GM18909 (cell line): ENCODE data around the gene RAB24.
"Not testable (repeated sequence)": the region's sequence is repeated elsewhere in the genome, so short reads cannot be mapped to it uniquely, and the experiment has no call there.

Source experiments
- ATAC-seq: cut with Tn5 transposase; IDR thresholded peaks from one replicate; pipeline ENCODE4 v1.9.1; 2021; ENCODE audit warnings: mild to moderate bottlenecking; ENCODE audit not compliant: unreplicated experiment, poor library complexity

Gene RAB24

DNA sequence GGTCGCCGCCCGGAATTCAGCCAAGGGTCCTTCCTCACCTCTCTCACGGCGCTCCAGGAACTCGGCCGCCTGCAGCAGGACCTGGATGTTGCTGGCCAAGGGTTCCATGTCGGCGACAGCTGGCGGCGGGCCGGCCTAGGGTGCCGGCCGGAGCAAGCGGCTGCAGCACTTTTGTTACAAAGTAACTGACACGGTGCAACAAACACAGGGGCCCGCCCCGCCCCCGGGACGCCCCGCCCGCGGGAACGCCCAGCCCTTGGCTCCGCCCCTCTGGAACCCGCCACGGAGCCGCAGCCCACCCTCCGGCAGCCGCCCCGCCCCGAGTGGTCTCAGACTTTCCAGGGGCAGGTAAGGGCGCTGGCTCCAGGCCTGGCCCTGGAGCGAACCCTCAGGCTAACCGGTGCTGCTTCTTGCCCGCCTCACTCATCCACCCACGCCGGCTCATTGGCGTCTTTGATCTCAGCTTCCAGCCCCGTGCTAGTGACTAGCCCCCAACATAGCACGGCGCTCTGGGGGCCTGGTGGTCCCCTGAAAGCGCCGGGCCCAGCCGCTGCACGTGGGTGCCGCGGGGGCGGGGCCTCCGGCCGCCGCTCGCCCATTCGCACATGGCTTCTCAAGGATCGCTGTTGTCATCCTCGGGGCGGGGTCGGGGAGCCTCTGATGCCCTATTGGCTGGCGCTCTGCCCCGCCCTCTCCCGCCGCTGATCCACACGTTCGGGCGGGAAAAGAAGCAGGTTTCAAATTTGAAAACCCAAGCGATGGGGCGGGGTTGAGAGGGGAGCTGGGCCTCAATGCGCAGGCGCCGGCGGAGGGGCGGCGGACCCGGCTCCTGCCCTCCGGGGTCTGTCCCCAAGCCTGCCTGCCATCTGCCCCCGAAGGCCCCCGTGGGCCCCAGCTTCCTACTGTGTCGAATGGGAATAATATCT lies 8.5 kb upstream of the RAB24 start, which contains the start of gene MXD3:
Gene MXD3 (minus strand): TSS at position 176 of the 926 bp plus-strand sequence. CDS start 68 bp downstream, at position 108.
- peak; percentile 78 for ATAC-seq

DNA sequence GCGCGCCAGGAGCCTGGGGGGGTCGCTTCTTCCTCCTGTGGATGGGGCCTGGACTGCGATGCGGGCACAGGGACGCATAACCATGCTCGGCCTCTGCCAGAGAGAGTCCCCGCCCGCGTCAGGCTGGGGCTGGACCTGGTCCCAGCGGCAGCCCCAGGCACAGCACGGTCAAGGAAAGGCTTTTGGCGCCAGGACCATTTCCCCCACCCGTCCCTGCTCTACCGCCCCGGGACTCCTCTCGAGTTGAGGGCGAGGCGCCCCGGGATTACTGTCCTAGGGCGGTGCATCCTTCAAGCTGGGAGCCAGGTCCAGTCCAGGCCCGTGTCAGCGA lies 7.8 kb upstream of the RAB24 start:
- peak; percentile 1 for ATAC-seq

DNA sequence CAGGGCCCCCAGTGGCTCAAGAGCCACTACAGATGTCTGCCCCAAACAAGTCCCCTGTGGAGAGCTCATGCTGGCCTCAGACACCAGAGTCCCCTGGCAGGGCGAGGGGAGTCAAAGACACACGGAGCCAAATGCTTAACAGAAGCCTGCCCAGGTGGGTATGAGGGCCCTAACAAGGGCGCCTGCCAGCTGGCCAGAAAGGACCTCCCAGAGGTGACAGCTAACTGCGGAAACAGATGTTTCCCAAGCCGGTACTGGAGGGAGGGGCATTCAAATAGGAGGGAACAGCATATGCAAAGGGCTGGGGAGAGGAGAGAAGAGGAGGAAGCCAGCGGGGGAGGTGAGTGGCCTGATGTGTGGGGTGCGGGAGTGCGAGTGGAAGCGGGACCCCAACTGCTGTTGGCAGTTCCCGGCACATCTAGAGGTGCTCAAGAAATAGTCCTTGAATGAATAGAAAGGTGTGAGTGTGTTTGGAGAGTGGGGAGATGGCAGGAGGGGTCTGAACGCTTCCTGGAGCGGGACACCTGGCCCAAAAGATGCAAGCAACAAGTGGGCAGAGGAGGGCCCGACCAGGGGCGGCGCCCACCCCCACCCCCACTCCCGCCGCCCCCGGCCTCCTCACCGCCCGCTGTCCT lies 7.4 kb upstream of the RAB24 start:
- peak; percentile 30 for ATAC-seq

DNA sequence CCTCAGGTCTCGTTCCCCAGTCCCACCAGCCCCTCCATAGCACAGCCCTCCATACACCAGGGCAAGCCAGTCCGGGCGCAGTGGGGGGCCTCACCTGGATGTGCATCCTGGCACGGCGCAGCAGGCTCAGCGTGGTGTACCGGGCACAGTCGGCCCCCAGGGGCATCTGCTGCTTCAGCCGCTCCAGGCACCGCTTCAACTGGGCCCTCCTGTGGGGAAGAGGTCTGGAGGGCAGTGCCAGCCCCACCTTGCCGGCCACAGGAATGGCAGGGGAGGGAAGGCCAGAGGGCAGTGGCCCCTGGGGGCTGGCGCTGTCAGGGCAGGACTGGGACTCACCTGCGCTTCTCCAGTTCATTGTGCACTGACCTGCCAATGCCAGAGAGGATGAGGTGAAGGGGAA lies 6.8 kb upstream of the RAB24 start:
- no peak for ATAC-seq

DNA sequence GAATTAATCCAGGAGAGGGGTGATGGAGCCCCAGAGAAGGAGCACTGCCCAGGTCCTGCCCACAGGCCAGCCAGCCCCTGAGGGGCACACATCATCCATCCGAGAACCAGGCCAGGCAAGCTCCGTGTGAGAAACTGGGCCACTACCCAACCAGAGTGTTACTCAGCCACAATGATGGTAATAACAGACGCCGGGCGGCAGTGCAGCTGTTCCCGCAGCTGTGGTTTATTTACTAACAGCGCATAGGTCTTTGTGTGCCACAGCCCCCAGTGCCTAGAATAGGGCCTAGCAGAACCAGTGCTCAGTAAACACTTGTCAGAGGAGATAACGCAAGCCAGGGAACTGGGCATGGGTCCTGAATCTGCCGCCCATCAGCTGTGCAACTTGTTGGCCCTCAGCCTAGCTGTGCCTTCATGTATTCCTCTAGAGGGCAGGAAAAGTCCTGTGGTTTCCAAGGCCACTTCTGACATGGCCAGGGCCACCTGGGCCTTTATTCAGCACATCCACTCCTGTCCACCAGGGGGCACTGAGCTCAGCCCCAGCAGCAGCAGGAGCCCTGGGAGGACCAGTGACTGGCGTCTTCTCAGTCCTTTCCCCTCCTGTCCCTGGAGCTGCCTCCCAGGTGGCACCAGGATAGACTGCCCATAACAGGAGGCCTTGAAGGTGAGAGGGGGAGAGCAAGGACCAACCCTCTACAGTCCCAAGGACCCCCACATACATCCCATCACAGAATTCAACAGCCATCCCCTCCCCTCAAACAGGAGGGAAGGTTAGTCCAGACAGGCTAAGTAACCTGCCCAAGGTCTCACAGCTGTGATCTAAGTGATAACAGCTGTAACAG lies 6.1 kb upstream of the RAB24 start:
- ATAC-seq = no peak

DNA sequence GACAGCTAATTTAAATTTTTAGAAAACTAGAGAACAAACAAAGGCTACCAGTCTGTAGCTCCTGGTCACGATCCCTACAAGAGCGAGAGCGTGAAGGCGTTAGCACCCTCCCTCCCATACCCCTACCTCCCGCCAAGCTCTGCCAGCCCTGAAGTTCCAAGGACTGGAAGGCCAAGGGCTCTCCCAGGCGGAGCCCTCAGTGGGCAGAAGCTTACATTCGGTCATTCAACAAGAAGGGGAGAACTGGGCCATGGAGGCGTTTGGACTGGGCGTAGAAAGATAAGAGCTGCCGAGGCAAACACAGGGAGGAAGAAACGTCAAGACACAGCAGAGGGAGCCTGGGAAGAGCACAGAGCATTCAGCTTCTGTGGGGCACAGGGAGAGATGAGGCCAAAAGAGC lies 5.2 kb upstream of the RAB24 start:
- ATAC-seq = no peak

DNA sequence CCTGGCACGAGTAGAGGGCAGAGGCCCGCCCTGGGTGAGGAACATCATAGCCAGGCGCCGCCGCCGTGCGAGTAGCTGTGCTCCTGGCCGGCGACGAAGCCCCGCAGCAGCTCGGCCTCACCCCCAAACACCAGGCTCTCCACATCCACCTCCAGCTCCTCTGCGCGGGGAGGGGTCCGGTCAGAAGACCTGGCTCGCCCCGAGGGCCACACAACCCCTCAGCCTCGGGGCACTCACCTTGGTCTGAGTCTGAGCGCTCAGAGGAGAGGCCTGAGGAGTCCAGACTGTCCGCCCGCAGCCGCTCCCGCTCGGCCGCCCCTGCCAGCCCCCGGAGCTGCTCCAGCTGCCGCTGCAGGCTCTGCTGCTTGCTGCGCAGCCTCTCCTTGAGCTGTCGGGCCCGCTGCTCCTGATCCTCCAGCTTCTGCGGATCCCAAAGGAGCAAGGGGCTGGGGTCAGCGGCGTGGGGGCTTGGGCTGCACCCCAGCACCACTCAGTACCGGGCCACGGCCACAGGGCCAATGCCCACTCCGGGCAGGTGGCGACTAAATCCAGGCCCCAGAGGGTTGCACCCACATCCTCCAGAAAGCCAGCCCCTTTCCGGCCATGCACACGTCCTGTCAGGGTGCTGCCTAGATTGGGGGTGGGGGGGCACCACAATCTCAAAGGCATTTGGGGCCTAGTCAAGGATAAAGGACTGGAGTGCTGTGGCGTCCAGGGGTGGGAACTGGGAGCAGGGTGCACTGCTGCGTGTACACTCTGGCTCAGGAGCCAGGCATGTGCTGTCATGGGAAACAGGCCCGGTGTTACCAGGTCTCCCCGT lies 4.2 kb upstream of the RAB24 start:
- no peak for ATAC-seq

DNA sequence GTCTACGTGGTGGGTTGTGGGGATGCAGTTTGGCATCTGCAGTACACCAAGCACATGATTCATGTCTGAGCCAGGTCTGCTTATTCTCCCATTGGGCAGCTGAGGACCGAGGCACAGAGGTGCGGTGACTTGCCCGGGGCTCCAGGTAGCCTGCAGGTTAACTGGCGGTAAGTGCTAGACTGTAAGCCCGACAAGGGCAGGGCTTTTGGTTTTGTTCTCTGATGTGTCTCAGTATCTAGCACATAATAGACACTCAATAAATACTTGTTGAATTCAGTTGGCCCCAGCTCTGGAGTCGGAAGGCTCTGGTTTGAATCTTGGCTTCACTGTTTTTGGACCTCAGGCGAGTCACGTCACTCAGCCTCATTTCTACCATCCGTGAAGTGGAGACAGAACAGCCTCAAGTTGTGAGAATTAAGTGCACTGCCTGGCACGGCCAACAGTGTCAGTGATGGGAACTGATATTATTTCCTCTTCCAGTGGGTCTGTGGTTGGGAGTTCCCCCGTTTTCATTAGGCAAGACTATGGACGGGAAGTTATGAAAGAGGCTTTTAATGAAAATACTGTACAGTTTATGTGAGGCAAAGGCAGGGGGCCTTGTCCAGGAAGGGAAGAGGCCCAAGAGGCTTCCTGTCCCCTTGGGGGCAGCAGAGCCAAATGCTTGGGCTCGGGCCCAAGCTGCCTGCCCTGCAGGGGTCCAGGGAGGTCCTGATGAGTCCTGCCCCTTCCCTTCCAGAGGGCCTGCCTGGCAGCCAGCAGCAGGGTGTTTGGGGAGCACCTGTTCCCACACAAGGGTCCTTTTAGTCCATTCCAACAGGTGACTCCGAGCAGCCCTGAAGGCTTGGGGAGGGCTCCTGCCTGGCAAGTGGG lies 3.4 kb upstream of the RAB24 start:
- ATAC-seq = no peak

DNA sequence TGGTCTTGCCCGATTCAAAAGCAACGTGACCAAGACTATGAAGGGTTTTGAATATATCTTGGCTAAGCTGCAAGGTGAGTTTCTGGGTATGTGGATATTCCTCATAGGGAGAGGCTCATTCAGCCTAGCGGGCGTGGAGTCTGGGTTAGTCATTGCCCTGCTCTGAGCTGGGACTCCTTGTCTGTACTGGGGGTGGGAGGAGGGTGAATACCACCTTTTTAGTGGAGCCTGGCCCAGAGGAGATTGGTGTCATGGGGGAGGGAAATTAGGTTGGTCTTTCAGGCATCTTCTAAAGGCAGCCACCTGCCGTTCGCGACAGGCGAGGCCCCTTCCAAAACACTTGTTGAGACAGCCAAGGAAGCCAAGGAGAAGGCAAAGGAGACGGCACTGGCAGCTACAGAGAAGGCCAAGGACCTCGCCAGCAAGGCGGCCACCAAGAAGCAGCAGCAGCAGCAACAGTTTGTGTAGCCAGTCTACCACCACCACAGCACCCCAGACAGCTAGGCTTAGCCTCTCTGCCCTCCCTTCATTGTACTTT lies 2.7 kb upstream of the RAB24 start:
- not testable (repeated sequence) for ATAC-seq

DNA sequence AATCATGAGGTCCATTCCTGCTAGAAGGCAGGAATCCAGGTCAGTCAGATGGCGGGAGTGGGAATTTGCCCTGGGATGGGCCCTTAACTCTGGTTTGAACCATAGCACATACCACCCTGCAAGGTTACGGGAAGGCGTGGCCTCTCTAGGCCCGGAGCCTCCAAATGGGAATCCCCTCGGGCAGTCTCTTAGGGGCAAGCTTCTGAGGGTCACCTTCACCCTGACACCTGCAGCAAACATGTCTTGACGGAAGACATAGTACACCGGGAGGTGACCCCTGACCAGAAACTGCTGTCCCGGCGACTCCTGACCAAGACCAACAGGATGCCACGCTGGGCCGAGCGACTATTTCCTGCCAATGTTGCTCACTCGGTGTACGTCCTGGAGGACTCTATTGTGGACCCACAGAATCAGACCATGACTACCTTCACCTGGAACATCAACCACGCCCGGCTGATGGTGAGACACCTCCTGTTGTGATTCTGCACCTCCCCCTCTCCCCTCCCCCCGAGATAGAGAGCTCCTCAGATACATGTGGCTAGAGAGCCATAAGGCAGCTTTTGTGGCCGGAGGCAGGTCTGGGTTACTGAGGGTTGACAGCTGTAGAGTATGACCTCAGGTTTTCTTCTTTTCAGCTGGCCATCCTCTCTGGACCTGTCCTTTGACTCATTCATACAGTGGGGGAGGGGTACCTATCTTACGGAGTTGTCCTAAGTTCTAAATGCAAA lies 1.0 kb upstream of the RAB24 start:
- no peak for ATAC-seq

DNA sequence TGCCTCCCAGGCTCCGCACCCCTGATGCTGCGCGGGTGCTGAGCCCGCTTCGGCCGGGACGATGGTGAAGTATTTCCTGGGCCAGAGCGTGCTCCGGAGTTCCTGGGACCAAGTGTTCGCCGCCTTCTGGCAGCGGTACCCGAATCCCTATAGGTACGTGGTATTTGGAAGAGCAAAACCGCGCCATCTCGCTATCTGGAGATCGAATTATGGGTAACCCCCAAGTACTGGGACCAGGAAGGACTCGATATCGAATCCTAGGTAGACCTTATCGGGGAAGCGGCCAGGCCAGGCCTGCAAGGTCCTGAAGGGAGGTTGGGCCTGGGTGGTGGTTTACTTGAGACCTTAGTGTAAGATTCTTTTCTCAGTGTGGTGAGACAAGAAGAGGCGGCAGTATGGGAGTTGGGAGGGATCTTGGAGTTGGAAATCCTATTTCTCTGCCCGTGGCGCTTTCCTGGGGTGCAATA lies 439 bp upstream of the RAB24 start:
- ATAC-seq = no peak

DNA sequence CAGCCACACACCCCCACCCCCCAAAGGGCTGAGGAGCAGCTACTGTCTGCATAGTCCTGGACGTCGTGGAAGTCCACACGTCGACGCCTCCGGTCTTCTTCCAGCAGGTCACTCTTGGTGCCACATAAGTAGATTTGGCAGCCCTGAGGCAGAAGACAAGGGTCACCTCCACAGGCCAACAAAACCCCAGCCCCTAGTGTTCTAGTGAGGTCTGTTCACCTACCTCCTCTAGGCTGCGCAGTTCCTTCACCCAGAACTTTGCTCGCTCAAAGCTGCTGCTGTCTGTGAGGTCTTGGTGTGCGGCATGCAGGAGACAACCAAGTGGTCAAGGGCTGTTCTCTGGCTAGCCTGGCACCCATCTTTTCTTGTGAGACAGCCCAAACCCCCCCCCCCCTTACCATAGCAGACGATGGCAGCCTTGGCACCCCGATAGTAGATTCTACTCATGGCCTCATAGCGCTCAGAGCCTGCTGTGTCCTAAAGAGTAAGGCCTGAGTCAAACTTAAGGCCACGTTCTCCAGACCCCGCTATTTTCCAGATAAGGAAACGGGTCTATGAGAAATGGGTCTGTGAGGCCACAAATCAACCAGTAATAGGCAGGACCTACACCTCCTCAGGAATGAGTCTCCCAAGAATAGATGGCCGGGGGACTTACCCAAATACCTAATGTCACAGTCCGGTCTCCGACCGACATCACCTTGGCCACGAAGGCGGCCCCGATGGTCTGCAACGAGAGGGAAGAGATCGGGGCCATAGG lies 987 bp downstream of the RAB24 start:
- no peak for ATAC-seq

DNA sequence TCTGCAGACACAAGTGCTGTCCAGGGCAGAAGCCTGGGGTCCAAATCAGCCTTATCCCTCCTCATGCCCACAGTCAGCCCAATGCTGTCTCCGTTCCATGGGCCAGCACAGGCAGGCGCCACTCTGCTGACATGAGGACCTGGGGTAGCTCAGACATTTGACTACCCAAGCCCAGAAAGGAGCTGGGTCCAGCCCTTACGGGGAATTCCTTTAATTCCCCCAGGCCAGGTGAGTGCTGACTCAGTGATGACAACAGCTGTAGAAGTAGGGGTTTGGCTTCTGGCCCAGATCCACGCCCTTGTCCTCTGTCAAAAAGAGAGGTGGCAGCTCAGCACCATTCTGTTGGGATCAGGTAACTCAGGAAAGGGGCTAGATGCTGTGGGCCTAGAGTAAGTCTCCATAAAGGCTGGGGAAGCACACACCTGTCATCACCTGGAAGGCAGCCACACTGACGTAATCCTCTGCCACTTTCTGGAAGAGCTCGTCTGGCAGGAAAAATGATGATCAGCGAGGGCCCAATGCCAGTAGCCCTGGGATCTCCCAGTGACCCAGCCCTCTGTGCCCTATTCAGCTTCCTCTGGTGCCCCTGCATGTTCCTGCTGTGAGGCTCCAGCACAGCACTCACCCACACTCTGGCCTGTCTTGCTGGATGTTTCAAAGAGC lies 1.9 kb downstream of the RAB24 start:
- no peak for ATAC-seq

DNA sequence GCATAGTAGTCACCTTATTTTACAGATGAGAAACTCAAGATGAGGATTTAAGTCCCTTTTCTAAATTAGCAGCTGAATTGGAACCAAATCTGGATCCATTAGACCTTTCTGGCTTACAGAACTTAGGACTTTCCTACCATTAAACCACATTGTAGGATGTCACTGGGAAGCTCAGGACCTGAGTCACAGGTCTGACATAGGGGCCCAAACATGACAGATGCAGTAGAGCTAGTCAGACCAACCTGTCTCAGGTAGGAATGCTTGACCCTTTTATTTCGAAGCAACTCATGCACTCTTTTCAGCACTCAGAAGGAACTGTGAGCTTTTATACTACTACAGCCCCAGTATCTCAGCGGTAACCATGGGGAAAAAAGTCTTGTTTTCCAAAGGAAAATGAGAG lies 2.6 kb downstream of the RAB24 start:
- no peak for ATAC-seq

DNA sequence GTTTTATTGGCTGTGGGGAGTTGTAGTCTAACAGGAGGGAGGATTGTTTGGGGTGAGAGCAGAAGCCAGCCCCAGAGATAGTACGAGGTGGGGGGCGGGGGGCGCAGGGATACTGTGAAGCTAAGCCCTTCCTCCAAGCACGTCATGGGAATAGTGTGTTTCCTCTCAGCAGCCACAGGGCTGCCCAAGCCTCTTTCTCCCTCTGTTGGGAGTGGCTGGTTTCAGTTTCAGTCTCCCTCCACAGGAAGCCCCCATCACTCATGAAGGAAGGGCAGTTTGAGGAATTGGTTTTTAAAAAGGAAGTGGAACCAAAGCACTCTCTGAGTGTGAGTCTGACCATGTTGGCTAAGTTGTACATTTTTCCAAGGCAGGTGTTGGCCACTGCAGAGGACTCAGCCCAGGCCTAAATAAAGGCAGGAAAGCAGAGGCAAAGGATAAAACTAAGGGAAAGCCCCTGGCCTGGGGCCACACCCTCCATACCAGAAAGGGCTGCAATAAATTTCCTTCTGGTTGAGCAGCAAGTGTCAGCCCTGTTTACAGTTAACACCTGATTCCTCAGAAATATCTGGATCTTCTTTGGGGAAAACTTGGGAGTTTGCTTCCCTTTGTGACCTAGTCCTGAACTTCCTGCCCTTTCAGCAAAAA lies 3.2 kb downstream of the RAB24 start:
- ATAC-seq = no peak

DNA sequence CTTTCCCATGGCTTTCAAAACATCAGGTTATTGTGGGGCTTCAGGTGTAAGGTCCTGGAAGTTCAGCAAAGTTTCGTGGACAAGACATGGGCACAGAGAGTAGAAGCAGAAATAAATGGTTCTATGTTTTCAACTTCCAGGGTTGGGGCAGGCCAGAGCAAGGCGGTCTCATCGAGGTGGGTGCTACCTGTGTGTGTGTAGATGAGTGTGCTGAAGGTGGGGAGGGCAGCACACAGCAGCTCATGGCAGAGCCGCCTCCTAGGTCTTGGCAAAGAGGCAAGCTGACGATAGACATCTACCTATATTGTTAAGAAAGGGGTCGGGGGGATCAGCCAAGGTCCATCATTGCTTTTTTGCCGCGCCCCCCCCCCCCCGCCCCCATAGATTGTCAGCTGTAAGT lies 3.8 kb downstream of the RAB24 start:
- no peak for ATAC-seq
